GM10266 (cell line): ENCODE results near the gene TMPRSS12.
A peak's percentile ranks its signal among the peaks of the same experiment; 100 is the strongest.
"Not testable (repeated sequence)": the region's sequence is repeated elsewhere in the genome, so short reads cannot be mapped to it uniquely, and the experiment has no call there.

Experiments used
- DNase-seq: peaks from one replicate; pipeline ENCODE4 v3.0.0; 2012; ENCODE audit errors: extremely low spot score
- CTCF ChIP-seq: IDR thresholded peaks from 2 replicates; pipeline ENCODE4 v1.5.1; 2012; ENCODE audit warnings: mild to moderate bottlenecking, low read depth; ENCODE audit not compliant: control insufficient read depth, insufficient read depth; ENCODE audit errors: missing control alignments

The TMPRSS12 gene

GRCh38 chr12:50924439-50925341 lies 82.0 kb downstream of the TMPRSS12 start:
- DNase-seq, result peak; percentile 72
- TF ChIP-seq CTCF, result no peak

DNA sequence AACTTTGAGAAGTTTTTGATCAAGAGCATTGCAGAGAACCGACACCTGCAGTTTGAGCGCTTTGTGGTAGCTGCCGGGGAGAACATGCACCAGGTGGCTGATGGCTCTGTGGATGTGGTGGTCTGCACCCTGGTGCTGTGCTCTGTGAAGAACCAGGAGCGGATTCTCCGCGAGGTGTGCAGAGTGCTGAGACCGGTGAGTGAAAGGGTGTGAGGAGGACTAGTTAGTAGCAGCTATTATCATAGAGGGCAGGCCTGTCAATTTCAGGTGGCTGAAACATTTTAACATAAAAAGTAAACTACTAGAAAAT lies 82.6 kb downstream of the TMPRSS12 start:
- no peak for TF ChIP-seq CTCF
- no peak for DNase-seq

- DNase-seq, result no peak
- TF ChIP-seq CTCF, result no peak
Measured at GRCh38 chr12:50925920-50926319, 83.2 kb downstream of the TMPRSS12 start.

GRCh38 chr12:50926415-50926814 lies 83.7 kb downstream of the TMPRSS12 start:
- DNase-seq, result no peak
- TF ChIP-seq CTCF, result no peak

- DNase-seq, result not testable (repeated sequence)
Measured at GRCh38 chr12:50926932-50927331, 84.2 kb downstream of the TMPRSS12 start.

- TF ChIP-seq CTCF, result no peak
- no peak for DNase-seq
Measured at GRCh38 chr12:50927356-50927755, 84.6 kb downstream of the TMPRSS12 start.

DNA sequence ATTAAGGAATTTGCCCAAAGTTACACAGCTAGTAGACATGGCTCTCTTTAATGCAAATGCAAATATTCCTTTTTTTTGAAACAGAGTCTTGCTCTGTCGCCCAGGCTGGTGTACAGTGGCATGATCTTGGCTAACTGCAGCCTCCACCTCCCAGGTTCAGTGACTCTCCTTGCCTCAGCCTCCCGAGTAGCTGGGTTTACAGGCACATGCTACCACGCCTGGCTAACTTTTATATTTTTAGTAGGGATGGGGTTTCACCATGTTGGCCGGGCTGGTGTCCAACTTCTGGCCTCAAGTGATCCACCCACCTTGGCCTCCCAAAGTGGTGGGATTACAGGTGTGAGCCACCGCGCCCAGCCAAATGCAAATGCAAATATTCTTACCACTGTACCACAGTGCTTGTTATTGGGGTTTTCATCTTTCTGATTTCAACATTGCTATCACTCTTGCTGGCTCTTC lies 85.1 kb downstream of the TMPRSS12 start:
- no peak for TF ChIP-seq CTCF
- no peak for DNase-seq
